ENCODE results near the gene IGFBP6.

IGFBP6 gene

GRCh38 chr12:53073881-53074280 is 23.6 kb upstream of the IGFBP6 start:
- H3K4me3 ChIP-seq (replicated peaks; ENCODE audit: low read depth, low read length): no peak overlapping the region
- DNase-seq (ENCODE audit: low read depth): no peak
- TF ChIP-seq, protein P1, sequence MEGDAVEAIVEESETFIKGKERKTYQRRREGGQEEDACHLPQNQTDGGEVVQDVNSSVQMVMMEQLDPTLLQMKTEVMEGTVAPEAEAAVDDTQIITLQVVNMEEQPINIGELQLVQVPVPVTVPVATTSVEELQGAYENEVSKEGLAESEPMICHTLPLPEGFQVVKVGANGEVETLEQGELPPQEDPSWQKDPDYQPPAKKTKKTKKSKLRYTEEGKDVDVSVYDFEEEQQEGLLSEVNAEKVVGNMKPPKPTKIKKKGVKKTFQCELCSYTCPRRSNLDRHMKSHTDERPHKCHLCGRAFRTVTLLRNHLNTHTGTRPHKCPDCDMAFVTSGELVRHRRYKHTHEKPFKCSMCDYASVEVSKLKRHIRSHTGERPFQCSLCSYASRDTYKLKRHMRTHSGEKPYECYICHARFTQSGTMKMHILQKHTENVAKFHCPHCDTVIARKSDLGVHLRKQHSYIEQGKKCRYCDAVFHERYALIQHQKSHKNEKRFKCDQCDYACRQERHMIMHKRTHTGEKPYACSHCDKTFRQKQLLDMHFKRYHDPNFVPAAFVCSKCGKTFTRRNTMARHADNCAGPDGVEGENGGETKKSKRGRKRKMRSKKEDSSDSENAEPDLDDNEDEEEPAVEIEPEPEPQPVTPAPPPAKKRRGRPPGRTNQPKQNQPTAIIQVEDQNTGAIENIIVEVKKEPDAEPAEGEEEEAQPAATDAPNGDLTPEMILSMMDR (IDR thresholded peaks at IDR 0.05; ENCODE audit: low read length, missing control alignments): no peak

- DNase-seq (ENCODE audit: low read depth): no peak
- no peak overlapping the region for H3K4me3 ChIP-seq (replicated peaks; ENCODE audit: low read depth, low read length)
- TF ChIP-seq, protein P1 (IDR thresholded peaks at IDR 0.05; ENCODE audit: low read length, missing control alignments): no peak
These were observed 23.0 kb upstream of the IGFBP6 start for GRCh38 chr12:53074283-53074998.

GRCh38 chr12:53074999-53075370 is 22.5 kb upstream of the IGFBP6 start:
- no peak overlapping the region for H3K4me3 ChIP-seq (replicated peaks; ENCODE audit: low read depth, low read length)
- TF ChIP-seq, protein P1 (IDR thresholded peaks at IDR 0.05; ENCODE audit: low read length, missing control alignments): no peak
- DNase-seq (ENCODE audit: low read depth): no peak

- TF ChIP-seq, protein P1 (IDR thresholded peaks at IDR 0.05; ENCODE audit: low read length, missing control alignments): no peak
- DNase-seq (ENCODE audit: low read depth): no peak
- H3K4me3 ChIP-seq (replicated peaks; ENCODE audit: low read depth, low read length): no peak overlapping the region
These were observed 21.0 kb upstream of the IGFBP6 start for GRCh38 chr12:53076461-53076860.

- H3K4me3 ChIP-seq (replicated peaks; ENCODE audit: low read depth, low read length): no peak overlapping the region
- TF ChIP-seq, protein P1 (IDR thresholded peaks at IDR 0.05; ENCODE audit: low read length, missing control alignments): no peak
- no peak for DNase-seq (ENCODE audit: low read depth)
These were observed 20.4 kb upstream of the IGFBP6 start for GRCh38 chr12:53077030-53077429.

DNA sequence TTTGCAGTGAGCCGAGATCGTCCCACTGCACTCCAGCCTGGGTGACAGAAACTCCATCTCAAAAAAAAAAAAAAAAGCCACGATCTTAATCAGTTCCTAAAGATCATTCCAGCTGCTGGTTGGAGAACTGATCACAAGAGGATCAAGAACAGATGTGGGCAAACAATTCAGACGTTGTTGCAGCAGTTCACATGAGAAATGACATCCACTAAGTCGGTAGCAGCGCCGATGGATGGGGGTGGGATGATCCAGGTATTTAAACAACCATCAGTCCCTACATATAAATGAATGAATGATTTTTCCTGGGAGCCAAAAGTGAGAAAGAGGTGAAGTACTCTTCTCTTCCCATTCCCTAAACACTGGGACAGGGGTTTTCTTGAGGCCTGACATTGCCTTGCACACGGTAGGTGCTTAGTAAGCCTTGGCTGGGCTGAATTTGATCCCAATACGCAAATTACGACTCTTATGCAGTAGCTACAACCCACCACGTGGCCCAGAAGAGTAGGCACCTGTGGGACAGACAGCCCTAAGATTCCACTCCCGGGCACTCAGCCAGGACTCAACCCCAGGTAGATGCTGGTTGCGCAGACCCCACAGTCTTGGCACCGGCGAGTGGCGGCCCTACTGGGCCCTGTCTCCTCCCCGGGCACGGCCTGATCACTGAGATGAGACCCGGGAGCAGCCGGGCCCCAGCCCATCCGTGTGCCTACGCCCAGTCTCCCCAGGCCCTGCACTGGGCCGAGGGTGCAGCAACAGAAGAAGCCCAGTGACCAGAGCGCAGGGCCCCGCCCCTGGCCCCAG is 18.8 kb upstream of the IGFBP6 start:
- TF ChIP-seq, protein P1 (IDR thresholded peaks at IDR 0.05; ENCODE audit: low read length, missing control alignments): no peak
- peak overlapping the region; percentile 69 for H3K4me3 ChIP-seq (replicated peaks; ENCODE audit: low read depth, low read length)
- DNase-seq (ENCODE audit: low read depth): no peak
